ENCODE data around the gene BTBD10. TPM values are rescaled to one million over a fixed set of nuclear protein-coding genes. Genes with fewer than 3 reads are reported as not detected.

Gene BTBD10
- total and polyA plus RNA-seq, 12 donors: 9.3 to 39.8 (median 21.9) TPM

- Histone ChIP-seq H3K36me3 (replicated peaks in 1 of 2) (peaks cover 0 to 52% of the 10 kb centered on the region in 2 donors), H3K4me1 (replicated peaks in 1 of 2) (no peaks in the 10 kb centered on the region), H3K4me3 (no peak overlapping the region), H3K27me3 (no peaks in the 10 kb centered on the region), H3K9me3 (replicated peaks in 1 of 3) (no peaks in the 10 kb centered on the region), H3K27ac (no peak overlapping the region)
- TF ChIP-seq CTCF (IDR thresholded peaks at IDR 0.05) (no peak), POLR2A (IDR thresholded peaks at IDR 0.05) (no peak)
- WGBS, 4 donors: 91 to 97% (median 93%) methylated on average over 4 to 6 of the region's 6 CpGs
- DNase-seq: no peak
- intact Hi-C loops (cut with DNase I): loop anchor here in 1 of 2 donors (10.0 kb wide), 1 partner anchor 110 kb away; the partner anchor contains the start of gene BTBD10
Observed at GRCh38 chr11:13354335-13354734, 108.7 kb downstream of the BTBD10 start.

- no peak for DNase-seq
- Histone ChIP-seq H3K27ac (no peak overlapping the region), H3K4me3 (no peak overlapping the region), H3K27me3 (no peaks in the 10 kb centered on the region), H3K9me3 (replicated peaks in 1 of 3) (no peaks in the 10 kb centered on the region), H3K4me1 (replicated peaks in 1 of 2) (no peaks in the 10 kb centered on the region), H3K36me3 (replicated peaks in 1 of 2) (peaks cover 0 to 38% of the 10 kb centered on the region in 2 donors)
- TF ChIP-seq POLR2A (IDR thresholded peaks at IDR 0.05) (no peak), CTCF (IDR thresholded peaks at IDR 0.05) (no peak)
- intact Hi-C loops (cut with DNase I): loop anchor here in 1 of 2 donors (10.0 kb wide), 1 partner anchor 112 kb away; the partner anchor contains the start of gene BTBD10
- 84 to 92% (median 90%) methylated on average over 5 to 6 of the region's 6 CpGs for WGBS, 4 donors
Observed at GRCh38 chr11:13352711-13353110, 110.3 kb downstream of the BTBD10 start.

- TF ChIP-seq CTCF (IDR thresholded peaks at IDR 0.05) (no peak), POLR2A (IDR thresholded peaks at IDR 0.05) (no peak)
- Histone ChIP-seq H3K36me3 (replicated peaks in 1 of 2) (peaks cover 0 to 14% of the 10 kb centered on the region in 2 donors), H3K4me3 (no peak overlapping the region), H3K27ac (no peak overlapping the region), H3K9me3 (replicated peaks in 1 of 3) (no peaks in the 10 kb centered on the region), H3K4me1 (replicated peaks in 1 of 2) (no peaks in the 10 kb centered on the region), H3K27me3 (no peaks in the 10 kb centered on the region)
- no peak for DNase-seq
- WGBS, 4 donors: 91 to 97% (median 94%) methylated on average over 6 of the region's 6 CpGs
- intact Hi-C loops (cut with DNase I): no loop called here
Observed at GRCh38 chr11:13349581-13349980, 113.4 kb downstream of the BTBD10 start.

- WGBS, 4 donors: 91 to 94% (median 93%) methylated on average over 6 of the region's 6 CpGs
- Histone ChIP-seq H3K4me3 (no peak overlapping the region), H3K27me3 (no peaks in the 10 kb centered on the region), H3K27ac (no peak overlapping the region), H3K4me1 (replicated peaks in 1 of 2) (no peaks in the 10 kb centered on the region), H3K9me3 (replicated peaks in 1 of 3) (no peaks in the 10 kb centered on the region), H3K36me3 (replicated peaks in 1 of 2) (peaks cover 0 to 9% of the 10 kb centered on the region in 2 donors)
- intact Hi-C loops (cut with DNase I): no loop called here
- DNase-seq: no peak
- TF ChIP-seq CTCF (IDR thresholded peaks at IDR 0.05) (no peak), POLR2A (IDR thresholded peaks at IDR 0.05) (no peak)
Observed at GRCh38 chr11:13349046-13349445, 114.0 kb downstream of the BTBD10 start.

Data from adrenal gland (tissue), 12 donors.